SU-DHL-6 (cell line): ENCODE measurements around the gene KRTAP5-3.
"Not testable (repeated sequence)": the region's sequence is repeated elsewhere in the genome, so short reads cannot be mapped to it uniquely, and the experiment has no call there.

Experiments
- H2AFZ ChIP-seq: fragments of 200-600 bp; sonication (generic); 2 replicates; pipeline ENCODE4 v1.6.1; 2014; ENCODE audit warnings: low read depth, mild to moderate bottlenecking, moderate library complexity, mixed read lengths, antibody characterized with exemption, low read length; ENCODE audit not compliant: severe bottlenecking
- H3F3A ChIP-seq: fragments of 200-600 bp; shearing (Covaris generic); 2 replicates; pipeline ENCODE4 v1.6.0; 2016; ENCODE audit warnings: antibody characterized with exemption, mild to moderate bottlenecking; ENCODE audit not compliant: insufficient read depth
- H3K27ac ChIP-seq: fragments of 200-600 bp; sonication (generic); 2 replicates; pipeline ENCODE4 v1.5.1; 2016; ENCODE audit warnings: low read depth, mild to moderate bottlenecking, low read length, moderate library complexity, mixed read lengths
- H3K27me3 ChIP-seq: fragments of 200-600 bp; sonication (generic), shearing (Covaris generic); 2 replicates; pipeline ENCODE4 v1.6.0; 2014; ENCODE audit warnings: mild to moderate bottlenecking, low read length
- H3K36me3 ChIP-seq: fragments of 200-600 bp; sonication (generic); 2 replicates; pipeline ENCODE4 v1.6.1; 2014; ENCODE audit warnings: mild to moderate bottlenecking, low read length, mixed read lengths
- H3K4me2 ChIP-seq: fragments of 300-600, 200-600 bp; shearing (Covaris generic), sonication (generic); 2 replicates; pipeline ENCODE4 v1.6.0; 2014; ENCODE audit warnings: low read length, low read depth, mild to moderate bottlenecking; ENCODE audit not compliant: poor library complexity, severe bottlenecking
- H3K4me3 ChIP-seq: fragments of 200-600 bp; sonication (generic); 2 replicates; pipeline ENCODE4 v1.5.1; 2014; ENCODE audit warnings: antibody characterized with exemption, low read length, mild to moderate bottlenecking, mixed read lengths; ENCODE audit not compliant: insufficient read depth, poor library complexity, severe bottlenecking
- H3K79me2 ChIP-seq: fragments of 200-600 bp; sonication (generic); 2 replicates; pipeline ENCODE4 v1.6.1; 2014; ENCODE audit warnings: mild to moderate bottlenecking, low read length, moderate library complexity; ENCODE audit not compliant: insufficient read depth
- H3K9ac ChIP-seq: fragments of 200-600 bp; sonication (generic); 2 replicates; pipeline ENCODE4 v1.7.0; 2014; ENCODE audit warnings: mild to moderate bottlenecking, low read length
- H3K9me2 ChIP-seq: fragments of 200-600 bp; sonication (generic); replicated peaks from 2 replicates; pipeline ENCODE4 v1.6.1; 2014; ENCODE audit warnings: low read length; ENCODE audit not compliant: insufficient read depth
- H3K9me3 ChIP-seq: fragments of 200-600 bp; sonication (generic); 2 replicates; pipeline ENCODE4 v1.6.1; 2014; ENCODE audit warnings: low read length, mixed read lengths; ENCODE audit not compliant: insufficient read depth
- H4K20me1 ChIP-seq: fragments of 200-600 bp; sonication (generic); 2 replicates; pipeline ENCODE4 v1.6.1; 2014; ENCODE audit warnings: low read depth, mild to moderate bottlenecking, antibody characterized with exemption, low read length, moderate library complexity, mixed read lengths
- EZH2phosphoT487 ChIP-seq: fragments of 200-600 bp; sonication (generic), shearing (Covaris generic); conservative IDR thresholded peaks from 2 replicates; pipeline ENCODE4 v1.6.1; 2018; ENCODE audit warnings: mild to moderate bottlenecking, antibody characterized with exemption, low read length, moderate library complexity, mixed read lengths
- TF ChIP-seq, protein P1 (sequence below): fragments of 200-600 bp; sonication (generic); IDR thresholded peaks from one replicate; pipeline ENCODE4 v1.5.1; 2017; ENCODE audit warnings: antibody characterized with exemption, mild to moderate bottlenecking, low read length, moderate library complexity; ENCODE audit not compliant: insufficient read depth, poor library complexity, severe bottlenecking

The KRTAP5-3 gene

DNA sequence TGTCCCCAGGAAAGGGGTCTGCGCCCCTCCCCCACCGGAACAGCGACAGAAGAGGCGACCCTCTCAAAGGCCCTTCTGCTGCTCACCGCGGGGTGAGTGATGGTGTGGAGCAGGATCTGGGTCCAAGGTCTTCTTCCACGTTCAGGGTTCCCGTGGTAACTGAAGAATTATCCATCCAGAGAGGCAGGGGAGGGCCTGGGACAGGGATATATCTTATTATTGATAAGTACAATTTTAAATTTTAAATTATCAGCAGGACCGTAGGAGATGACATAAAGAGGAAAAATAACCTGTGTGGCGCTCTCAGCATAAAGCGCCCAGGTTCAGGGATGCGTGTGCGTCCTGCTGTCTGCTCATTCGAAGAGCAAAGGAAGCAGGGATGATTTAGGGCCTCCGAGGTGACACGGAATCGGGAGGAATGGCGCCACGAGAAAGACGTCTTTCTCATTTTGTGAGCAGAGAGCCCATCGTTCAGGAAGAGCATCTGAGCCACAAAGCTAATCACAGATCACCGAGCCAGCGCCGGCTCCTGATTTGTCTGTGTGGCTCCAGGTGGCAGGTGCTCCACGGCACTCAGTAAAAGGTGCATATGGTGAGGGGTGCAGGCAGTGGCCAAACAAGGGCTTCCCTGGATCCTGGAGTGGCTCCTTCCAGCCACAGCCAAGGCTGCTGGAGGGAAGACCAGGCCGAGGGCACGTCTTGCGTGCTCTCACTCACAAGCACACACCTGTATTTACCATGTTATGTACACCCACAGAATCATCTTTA, 40.6 kb upstream of the KRTAP5-3 start:
- no peaks in the 10 kb centered on the region for H3F3A ChIP-seq
- no peak overlapping the region for H3K4me3 ChIP-seq
- H3K9ac ChIP-seq: no peak overlapping the region
- no peak overlapping the region for H2AFZ ChIP-seq
- no peaks in the 10 kb centered on the region for H3K27me3 ChIP-seq
- H4K20me1 ChIP-seq: no peaks in the 10 kb centered on the region
- no peaks in the 10 kb centered on the region for H3K9me3 ChIP-seq
- H3K4me2 ChIP-seq: no peak overlapping the region
- H3K36me3 ChIP-seq: no peaks in the 10 kb centered on the region
- no peaks in the 10 kb centered on the region for H3K79me2 ChIP-seq
- no peak overlapping the region for H3K27ac ChIP-seq
- TF ChIP-seq, protein P1, sequence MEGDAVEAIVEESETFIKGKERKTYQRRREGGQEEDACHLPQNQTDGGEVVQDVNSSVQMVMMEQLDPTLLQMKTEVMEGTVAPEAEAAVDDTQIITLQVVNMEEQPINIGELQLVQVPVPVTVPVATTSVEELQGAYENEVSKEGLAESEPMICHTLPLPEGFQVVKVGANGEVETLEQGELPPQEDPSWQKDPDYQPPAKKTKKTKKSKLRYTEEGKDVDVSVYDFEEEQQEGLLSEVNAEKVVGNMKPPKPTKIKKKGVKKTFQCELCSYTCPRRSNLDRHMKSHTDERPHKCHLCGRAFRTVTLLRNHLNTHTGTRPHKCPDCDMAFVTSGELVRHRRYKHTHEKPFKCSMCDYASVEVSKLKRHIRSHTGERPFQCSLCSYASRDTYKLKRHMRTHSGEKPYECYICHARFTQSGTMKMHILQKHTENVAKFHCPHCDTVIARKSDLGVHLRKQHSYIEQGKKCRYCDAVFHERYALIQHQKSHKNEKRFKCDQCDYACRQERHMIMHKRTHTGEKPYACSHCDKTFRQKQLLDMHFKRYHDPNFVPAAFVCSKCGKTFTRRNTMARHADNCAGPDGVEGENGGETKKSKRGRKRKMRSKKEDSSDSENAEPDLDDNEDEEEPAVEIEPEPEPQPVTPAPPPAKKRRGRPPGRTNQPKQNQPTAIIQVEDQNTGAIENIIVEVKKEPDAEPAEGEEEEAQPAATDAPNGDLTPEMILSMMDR: no peak
- no peak for TF ChIP-seq EZH2phosphoT487
- no peaks in the 10 kb centered on the region for H3K9me2 ChIP-seq

DNA sequence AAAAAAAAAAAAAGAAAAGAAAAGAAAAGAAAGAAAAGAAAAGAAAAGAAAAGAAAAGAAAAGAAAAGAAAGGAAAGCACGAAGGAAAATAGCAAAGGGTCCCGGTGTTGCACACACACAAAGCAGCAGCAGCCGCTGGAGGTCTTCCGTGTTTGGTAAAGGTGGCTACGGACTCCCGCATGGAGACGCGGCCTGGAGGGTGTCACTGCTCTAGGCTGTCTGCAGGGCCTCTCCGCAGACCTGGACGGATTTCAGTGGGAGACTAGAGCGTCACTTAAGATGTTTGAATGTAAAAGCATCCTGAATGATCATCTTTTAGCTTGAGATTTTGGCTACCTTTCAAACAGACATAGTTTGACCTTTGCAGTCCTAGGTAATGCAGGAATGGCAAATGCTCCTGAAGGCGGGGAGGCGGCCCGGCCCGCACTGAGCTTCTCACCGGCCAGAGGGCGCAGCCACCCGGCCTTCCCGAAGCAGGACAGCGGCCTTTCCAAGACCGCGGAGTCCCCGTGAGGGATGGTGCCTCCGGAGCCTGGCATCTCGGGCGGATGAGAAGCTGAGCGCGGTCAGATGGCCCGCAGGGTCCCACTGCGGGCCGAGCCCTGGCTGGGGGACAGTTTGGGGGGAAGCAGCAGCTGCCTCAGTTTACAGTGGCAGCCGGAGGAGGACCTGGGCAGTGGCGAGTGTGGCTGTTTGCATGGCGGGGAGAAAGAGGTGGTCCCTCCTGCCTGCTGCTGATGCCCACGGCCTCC, 39.8 kb upstream of the KRTAP5-3 start:
- Histone ChIP-seq H3K4me3 (no peak overlapping the region), H3F3A (no peaks in the 10 kb centered on the region), H4K20me1 (no peaks in the 10 kb centered on the region), H3K9ac (no peak overlapping the region), H3K27ac (no peak overlapping the region), H3K36me3 (no peaks in the 10 kb centered on the region), H3K9me2 (no peaks in the 10 kb centered on the region), H3K27me3 (no peaks in the 10 kb centered on the region), H3K4me2 (no peak overlapping the region), H3K79me2 (no peaks in the 10 kb centered on the region), H3K9me3 (no peaks in the 10 kb centered on the region), H2AFZ (no peak overlapping the region)
- TF ChIP-seq, protein P1: no peak
- TF ChIP-seq EZH2phosphoT487: no peak

DNA sequence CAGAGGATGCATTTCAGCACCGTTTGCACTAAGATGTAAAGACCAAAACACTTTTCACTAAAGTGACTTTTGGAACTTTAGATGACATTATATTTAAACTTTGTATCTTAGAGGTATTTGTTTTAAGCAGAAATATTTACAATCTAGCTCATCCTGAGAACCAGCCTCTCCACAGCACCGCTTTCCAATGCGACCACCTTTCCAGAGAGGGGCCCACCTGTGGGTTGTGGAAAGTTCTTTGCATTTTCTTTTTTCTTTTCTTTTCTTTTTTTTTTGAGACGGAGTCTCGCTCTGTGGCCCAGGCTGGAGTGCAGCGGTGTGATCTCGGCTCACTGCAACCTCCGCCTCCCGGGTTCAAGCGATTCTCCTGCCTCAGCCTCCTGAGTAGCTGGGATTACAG, 38.3 kb upstream of the KRTAP5-3 start:
- not testable (repeated sequence) for H3K4me3 ChIP-seq

DNA sequence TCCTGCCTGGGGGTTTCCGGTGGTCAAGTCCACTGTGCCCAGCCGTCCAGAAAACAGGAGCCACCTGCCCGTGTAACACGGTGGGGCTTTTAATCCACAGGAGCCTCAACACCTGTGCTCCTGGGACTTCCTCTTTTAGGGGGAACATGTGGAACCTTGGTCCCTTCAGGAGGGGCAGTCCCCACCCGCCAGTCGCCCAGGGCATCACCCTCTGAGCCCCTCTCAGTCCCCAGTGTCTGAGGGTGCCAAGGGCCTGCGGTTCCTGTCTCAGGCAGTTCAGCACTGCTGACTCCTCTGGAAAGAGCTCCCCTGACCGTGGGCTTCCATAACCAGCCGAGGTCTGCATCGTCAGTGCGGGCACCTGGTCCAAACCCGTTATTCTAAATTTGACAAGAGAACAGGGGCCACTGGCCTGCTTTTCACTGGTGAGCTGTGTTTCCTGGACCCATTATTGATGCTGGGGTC, 37.1 kb upstream of the KRTAP5-3 start:
- no peaks in the 10 kb centered on the region for H4K20me1 ChIP-seq
- H3K9me2 ChIP-seq: no peaks in the 10 kb centered on the region
- no peaks in the 10 kb centered on the region for H3K79me2 ChIP-seq
- H3K9ac ChIP-seq: no peak overlapping the region
- no peaks in the 10 kb centered on the region for H3K9me3 ChIP-seq
- no peak overlapping the region for H3K27ac ChIP-seq
- no peak overlapping the region for H3K4me3 ChIP-seq
- H3K36me3 ChIP-seq: no peaks in the 10 kb centered on the region
- no peaks in the 10 kb centered on the region for H3F3A ChIP-seq
- no peak overlapping the region for H3K4me2 ChIP-seq
- H2AFZ ChIP-seq: no peak overlapping the region
- H3K27me3 ChIP-seq: no peaks in the 10 kb centered on the region
- TF ChIP-seq EZH2phosphoT487: no peak
- TF ChIP-seq, protein P1: no peak

More for the DNA sequence above, 38.3 kb upstream of the KRTAP5-3 start:
- H3K27me3 ChIP-seq, H3K9me3 ChIP-seq, H4K20me1 ChIP-seq, H3K27ac ChIP-seq, H2AFZ ChIP-seq, H3K4me2 ChIP-seq, H3F3A ChIP-seq, H3K9ac ChIP-seq, H3K79me2 ChIP-seq, H3K9me2 ChIP-seq, H3K36me3 ChIP-seq: not testable (repeated sequence)
